GM21515 (cell line): ENCODE results near the gene NUP88.

Source experiments
- ATAC-seq: cut with Tn5 transposase; IDR thresholded peaks from one replicate; pipeline ENCODE4 v1.9.1; 2021; ENCODE audit not compliant: unreplicated experiment

The NUP88 gene

GRCh38 chr17:5419959-5420653, 644 bp upstream of the NUP88 start, which contains the start of gene RPAIN:
TSS of gene RPAIN (plus strand) at chr17:5420182. CDS start at chr17:5420211, 29 bp downstream.
- peak; percentile 48 for ATAC-seq

GRCh38 chr17:5418858-5419355, 555 bp downstream of the NUP88 start:
- ATAC-seq = peak; percentile 36

- ATAC-seq = no peak
Measured at GRCh38 chr17:5416901-5417300, 2.6 kb downstream of the NUP88 start.

GRCh38 chr17:5413682-5414081, 5.8 kb downstream of the NUP88 start:
- ATAC-seq = no peak

GRCh38 chr17:5410594-5411272, 8.7 kb downstream of the NUP88 start:
- no peak for ATAC-seq

DNA sequence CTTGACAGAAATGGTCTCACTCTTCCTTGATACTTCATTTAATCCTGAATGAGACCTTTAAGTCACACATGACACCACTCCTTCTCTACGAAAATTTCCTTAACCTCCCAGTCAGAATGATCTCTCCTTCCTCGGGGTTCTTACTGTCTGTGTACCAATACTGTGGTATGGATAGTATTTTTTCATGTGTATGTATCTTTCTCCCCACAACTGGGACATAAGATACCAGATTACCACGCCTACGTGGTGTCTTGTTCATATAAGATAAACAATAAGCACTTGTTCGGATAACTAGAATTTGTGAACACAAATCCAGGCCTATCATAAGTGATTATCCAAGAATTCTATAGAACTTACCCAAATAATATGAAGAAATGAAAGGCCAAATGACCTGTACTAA, 11.3 kb downstream of the NUP88 start:
- no peak for ATAC-seq

DNA sequence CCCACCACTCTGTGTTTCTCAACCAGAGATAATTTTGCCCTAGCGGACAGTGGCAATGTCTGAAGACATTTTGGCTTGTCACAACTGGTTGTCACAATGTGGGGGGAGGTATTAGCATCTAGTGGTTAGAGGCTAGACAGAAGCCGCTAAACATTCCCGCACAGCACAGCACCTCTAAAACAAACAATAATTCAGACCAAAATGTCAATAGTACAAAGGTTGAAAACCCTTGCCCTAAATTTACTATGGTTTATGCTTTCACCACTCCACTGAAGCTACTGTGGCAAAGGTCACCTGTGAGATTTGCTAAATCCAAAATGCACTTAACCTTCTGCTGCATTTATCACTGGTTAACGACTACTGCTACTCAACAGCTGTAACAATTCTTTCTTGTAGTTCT, 14.1 kb downstream of the NUP88 start:
- no peak for ATAC-seq

GRCh38 chr17:5399767-5400166, 19.7 kb downstream of the NUP88 start:
- ATAC-seq = no peak

DNA sequence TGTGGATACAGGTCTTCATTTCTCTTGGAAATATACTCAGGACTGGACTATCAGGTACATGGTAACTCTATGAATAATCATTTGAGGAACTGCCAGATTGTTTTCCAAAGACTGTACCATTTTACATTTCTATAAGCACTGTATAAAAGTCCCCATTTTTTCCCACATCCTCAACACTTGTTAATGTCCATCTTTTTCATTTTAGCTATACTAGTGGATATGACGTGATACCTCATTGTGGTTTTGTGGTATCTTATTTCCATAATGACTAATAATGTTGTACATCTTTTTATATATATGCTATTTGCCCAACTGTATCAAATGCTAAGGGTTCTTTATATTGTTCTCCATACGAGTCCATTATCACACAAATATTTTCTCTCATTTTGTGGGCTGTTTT, 22.9 kb downstream of the NUP88 start:
- no peak for ATAC-seq

- no peak for ATAC-seq
Measured at GRCh38 chr17:5391678-5392077, 27.8 kb downstream of the NUP88 start.

- no peak for ATAC-seq
Measured at GRCh38 chr17:5381542-5381941, 37.9 kb downstream of the NUP88 start.

GRCh38 chr17:5380491-5381135, 38.8 kb downstream of the NUP88 start:
- ATAC-seq = no peak

DNA sequence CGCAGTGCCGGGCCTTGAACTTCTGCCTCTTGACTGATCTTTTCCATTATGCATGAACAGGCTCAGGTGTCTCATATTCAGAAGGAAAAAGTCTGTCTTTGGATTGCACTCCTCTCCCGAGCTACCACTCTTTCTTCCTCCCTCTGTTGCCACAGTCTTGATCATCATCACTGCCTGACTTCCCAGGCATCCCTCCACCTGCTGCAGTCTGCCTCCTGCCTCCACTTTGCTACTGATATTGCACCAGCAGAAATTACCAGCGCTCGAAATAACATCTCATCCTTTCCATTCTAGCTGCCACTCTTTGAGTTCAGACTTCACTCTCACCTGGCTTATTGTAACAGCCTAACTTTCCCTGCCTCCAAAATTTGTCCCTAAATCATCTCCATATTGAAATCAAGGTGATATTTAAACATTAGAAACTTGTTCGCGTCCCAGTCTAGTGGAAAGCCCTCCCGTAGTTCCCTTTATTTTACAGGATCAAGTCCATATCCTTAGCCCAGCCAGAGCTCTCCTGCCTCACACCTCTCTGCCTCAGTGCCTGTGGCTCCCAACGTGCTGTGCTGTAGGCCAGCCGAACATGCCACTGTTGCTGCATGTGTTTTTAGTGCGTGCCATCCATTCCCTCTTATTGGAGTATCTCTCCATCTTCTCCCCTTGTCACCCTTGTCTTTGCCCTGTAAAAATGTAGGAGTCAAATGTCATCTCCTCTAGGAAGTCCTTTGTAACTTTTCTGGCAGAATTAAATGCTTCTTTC, 39.9 kb downstream of the NUP88 start:
- ATAC-seq = no peak

DNA sequence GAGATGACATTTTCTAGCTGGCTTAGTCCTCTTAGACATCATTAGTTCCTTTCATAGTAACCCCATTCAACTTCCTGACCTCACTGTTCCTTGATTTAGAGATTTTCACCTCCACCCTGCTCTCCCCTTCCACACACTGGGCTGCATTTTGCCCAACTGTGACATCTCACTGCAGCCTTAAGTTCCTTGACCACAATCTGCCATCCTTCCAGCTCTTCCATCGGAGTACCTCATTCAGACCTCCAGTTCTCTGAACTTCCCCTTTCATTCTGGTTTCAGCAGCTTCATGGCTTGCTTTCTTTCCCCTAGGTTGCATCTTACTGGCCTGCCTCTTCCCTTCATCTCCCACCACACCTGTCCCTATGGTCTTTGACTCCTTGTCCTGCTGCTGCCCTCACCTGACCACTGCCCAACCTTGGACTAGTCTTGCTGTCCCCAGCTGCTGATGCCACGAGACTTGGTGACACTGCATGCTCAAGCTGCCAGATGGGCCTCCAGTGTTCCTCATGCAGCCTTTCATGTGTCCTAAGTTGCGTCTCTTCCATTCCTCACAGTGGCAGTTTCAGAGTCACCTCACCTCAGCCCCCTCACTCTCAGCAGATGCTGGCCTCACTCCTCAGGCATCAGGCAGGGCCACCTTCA, 40.8 kb downstream of the NUP88 start:
- no peak for ATAC-seq

GRCh38 chr17:5373112-5373511, 46.4 kb downstream of the NUP88 start:
- no peak for ATAC-seq

DNA sequence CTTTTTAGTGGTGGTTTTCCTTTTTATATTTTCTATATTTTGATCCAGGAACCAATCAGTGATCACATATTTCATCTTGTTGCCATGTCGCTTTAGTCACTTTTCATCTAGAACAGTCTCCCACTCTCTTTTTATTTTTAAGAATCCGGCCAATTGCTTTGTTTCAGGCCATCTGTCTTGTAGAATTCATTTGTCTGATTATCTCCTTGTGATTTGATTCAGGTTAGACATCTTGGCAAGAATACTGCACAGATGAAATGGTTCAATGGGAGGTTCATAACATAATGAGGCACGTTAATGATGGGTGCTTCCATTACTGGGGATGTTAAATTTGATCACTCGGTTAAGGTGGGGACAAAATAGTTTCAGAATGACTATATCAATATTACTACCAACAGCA, 49.1 kb downstream of the NUP88 start:
- ATAC-seq = no peak

DNA sequence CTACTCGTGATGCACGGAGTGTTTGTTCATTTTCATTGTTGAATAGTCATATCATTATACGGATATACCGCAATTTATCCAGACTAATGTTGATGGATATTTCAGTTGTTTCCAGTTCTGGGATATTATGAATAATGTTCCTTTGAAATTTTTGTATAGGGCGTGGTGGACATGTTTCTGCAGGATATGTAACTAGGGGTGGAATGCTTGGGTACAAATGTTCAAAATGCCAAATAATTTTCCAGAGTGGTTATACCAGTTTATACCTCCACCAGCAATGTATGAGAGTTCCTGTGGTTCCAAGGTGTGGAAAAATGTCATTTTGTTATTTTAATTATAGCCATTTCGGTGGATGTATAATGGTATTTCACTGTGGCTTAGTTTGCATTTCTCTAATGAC, 53.6 kb downstream of the NUP88 start:
- no peak for ATAC-seq

GRCh38 chr17:5364696-5365095, 54.8 kb downstream of the NUP88 start:
- ATAC-seq = no peak

DNA sequence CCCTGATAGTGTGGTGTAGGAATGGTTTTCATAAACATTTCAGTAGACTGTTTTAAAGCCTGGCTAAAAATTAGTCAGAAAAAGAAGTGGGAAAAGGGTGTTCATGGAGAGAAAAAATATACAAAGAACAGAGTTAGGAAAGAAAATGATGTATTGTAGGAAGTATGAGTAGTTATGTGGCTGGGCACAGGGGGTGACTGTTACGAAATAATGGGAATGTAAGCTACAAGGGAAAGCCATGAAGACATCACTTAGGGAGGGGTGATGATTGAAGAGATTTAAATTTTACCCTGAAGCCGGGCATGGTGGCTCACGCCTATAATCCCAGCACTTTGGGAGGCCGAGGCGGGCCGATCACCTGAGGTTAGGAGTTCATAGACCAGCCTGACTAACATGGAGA, 55.3 kb downstream of the NUP88 start:
- no peak for ATAC-seq

DNA sequence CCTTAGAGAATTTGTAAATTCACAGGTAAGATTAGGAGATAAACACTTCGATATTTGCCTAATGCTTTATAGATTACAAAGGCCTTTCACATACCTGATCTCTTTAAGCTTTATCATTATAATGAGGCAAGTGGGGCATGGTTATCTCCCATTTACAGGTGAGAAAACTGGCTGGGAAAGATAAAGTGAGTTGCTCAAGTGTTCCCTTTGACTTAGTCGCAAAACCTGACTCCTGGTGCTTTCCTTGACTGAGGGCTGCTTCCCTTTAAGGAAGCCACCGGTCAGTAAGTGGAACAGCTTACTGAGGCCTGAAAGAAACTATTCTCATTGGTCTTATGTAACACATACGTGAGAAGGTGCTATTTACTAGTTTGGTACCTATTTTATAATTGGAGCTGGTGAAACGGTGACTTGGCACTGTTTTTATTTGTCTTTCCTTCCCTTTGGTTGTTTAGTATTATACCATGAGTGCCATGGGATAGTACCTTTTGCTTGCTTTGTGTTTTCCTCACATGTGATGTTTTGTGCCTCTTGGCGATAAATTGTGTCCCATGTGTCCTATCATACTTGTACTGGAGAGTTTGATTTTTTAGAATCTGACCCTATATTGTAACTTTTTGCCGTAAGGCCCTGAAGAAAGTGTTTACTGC, 57.2 kb downstream of the NUP88 start:
- ATAC-seq = no peak
